ENCODE data around the gene SELP.

DNA sequence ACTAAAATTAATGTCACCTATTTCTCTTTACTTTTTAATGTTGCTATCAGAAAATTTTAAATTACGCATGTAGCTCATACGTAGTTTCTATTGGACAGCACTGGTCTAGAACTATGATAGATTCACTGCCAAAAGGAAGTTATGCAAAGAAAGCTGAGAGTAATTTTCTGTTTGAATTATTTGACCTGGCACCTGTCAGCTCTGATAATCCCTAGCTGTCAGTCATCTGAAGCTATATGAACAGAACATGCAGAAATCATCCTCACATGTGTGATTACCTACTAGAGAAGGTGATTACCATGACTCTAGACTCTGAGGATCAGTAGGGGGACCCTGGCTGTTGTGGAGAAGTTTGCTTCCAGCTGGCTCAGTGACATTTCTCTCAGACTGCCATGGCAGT lies 84.5 kb downstream of the SELP start:
- TF ChIP-seq, protein P1, sequence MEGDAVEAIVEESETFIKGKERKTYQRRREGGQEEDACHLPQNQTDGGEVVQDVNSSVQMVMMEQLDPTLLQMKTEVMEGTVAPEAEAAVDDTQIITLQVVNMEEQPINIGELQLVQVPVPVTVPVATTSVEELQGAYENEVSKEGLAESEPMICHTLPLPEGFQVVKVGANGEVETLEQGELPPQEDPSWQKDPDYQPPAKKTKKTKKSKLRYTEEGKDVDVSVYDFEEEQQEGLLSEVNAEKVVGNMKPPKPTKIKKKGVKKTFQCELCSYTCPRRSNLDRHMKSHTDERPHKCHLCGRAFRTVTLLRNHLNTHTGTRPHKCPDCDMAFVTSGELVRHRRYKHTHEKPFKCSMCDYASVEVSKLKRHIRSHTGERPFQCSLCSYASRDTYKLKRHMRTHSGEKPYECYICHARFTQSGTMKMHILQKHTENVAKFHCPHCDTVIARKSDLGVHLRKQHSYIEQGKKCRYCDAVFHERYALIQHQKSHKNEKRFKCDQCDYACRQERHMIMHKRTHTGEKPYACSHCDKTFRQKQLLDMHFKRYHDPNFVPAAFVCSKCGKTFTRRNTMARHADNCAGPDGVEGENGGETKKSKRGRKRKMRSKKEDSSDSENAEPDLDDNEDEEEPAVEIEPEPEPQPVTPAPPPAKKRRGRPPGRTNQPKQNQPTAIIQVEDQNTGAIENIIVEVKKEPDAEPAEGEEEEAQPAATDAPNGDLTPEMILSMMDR (conservative IDR thresholded peaks at IDR 0.05; ENCODE audit: low read length) = no peak
- TF ChIP-seq EZH2phosphoT487 (IDR thresholded peaks at IDR 0.05; ENCODE audit: borderline replicate concordance, low read depth, low read length) = no peak

Measured in OCI-LY7 (cell line).